A673 (cell line): ENCODE results near the gene LARGE1. TPM values are rescaled to one million over a fixed set of nuclear protein-coding genes. Genes with fewer than 3 reads are reported as not detected.

Experiments
- BruUV-seq: library from RNA; stranded (reverse); fragments of 400-500 nt; replicated peaks from 2 replicates; lab custom pipeline; 2021; lab: Mats Ljungman, UMichigan
- CTCF ChIA-PET: fragments of 300-600 bp; sonication (Branson Sonifier 250); formaldehyde crosslinking; loops from one replicate; lab custom pipeline; 2022; ENCODE audit warnings: antibody characterized with exemption; lab: Charles Lee
- POLR2A ChIA-PET: fragments of 300-600 bp; sonication (Branson Sonifier 250); formaldehyde crosslinking; loops from one replicate; lab custom pipeline; 2022; ENCODE audit warnings: antibody characterized with exemption; ENCODE audit not compliant: low non-redundant PET; lab: Charles Lee
- DNase-seq: peaks from one replicate; pipeline ENCODE4 v3.0.0-alpha.2; 2015; ENCODE audit warnings: low spot score
- H3K27ac ChIP-seq: fragments of 200-600 bp; sonication (generic); 2 replicates; pipeline ENCODE4 v1.5.1; 2016; ENCODE audit warnings: mixed run types, low read depth, mild to moderate bottlenecking, mixed read lengths, antibody characterized with exemption, low read length; ENCODE audit not compliant: poor library complexity, severe bottlenecking
- H3K27me3 ChIP-seq: fragments of 200-600 bp; sonication (generic); replicated peaks from 2 replicates; pipeline ENCODE4 v1.6.1; 2017; ENCODE audit warnings: mixed run types, low read depth, mild to moderate bottlenecking, mixed read lengths, antibody characterized with exemption, low read length; ENCODE audit not compliant: insufficient read depth, poor library complexity
- H3K36me3 ChIP-seq: fragments of 200-600 bp; sonication (generic); 2 replicates; pipeline ENCODE4 v1.6.1; 2016; ENCODE audit warnings: mixed run types, mild to moderate bottlenecking, mixed read lengths, antibody characterized with exemption, low read length; ENCODE audit not compliant: insufficient read depth, poor library complexity, severe bottlenecking
- H3K4me1 ChIP-seq: fragments of 200-600 bp; sonication (generic); 2 replicates; pipeline ENCODE4 v1.6.1; 2017; ENCODE audit warnings: mixed run types, mild to moderate bottlenecking, mixed read lengths, antibody characterized with exemption, low read length; ENCODE audit not compliant: insufficient read depth, poor library complexity, severe bottlenecking
- H3K4me3 ChIP-seq: fragments of 200-600 bp; sonication (generic); 2 replicates; pipeline ENCODE4 v1.5.1; 2016; ENCODE audit warnings: low read depth, mixed run types, mild to moderate bottlenecking, mixed read lengths, low read length; ENCODE audit not compliant: poor library complexity, severe bottlenecking
- H3K9me3 ChIP-seq: fragments of 200-600 bp; sonication (generic); 2 replicates; pipeline ENCODE4 v1.6.1; 2016; ENCODE audit warnings: mixed run types, low read depth, mild to moderate bottlenecking, mixed read lengths, antibody characterized with exemption, low read length; ENCODE audit not compliant: poor library complexity, severe bottlenecking
- CTCF ChIP-seq: fragments of 300-800, 200-600 bp; sonication (generic); conservative IDR thresholded peaks from 2 replicates; pipeline ENCODE4 v1.5.1; 2017; ENCODE audit warnings: low read depth, mild to moderate bottlenecking, antibody characterized with exemption, low read length, moderate library complexity, mixed read lengths
- EZH2 ChIP-seq: fragments of 200-600 bp; sonication (generic); IDR thresholded peaks from 2 replicates; pipeline ENCODE4 v1.6.1; 2017; ENCODE audit warnings: borderline replicate concordance, low read depth, mild to moderate bottlenecking, mixed read lengths, antibody characterized with exemption, low read length; ENCODE audit not compliant: poor library complexity, severe bottlenecking
- intact Hi-C: fragments of 100-400 bp; cut with micrococcal nuclease; formaldehyde crosslinking; loops from one replicate; pipeline ENCODE4 v1.10.0; 2022; ENCODE audit not compliant: unreplicated experiment
- total RNA-seq: library from RNA; stranded (reverse); gene quantifications from 2 replicates; pipeline ENCODE4 v1.2.3, GENCODE V29; 2021

LARGE1 gene
- total RNA-seq, 1 experiment from 2014 or later, result not detected

GRCh38 chr22:33735978-33736377 is 184.3 kb downstream of the LARGE1 start:
- no peaks in the 10 kb centered on the region for H3K27me3 ChIP-seq
- DNase-seq, result no peak
- no peaks in the 10 kb centered on the region for H3K4me1 ChIP-seq
- ChIA-PET POLR2A (no interaction called here), CTCF (no interaction called here)
- H3K9me3 ChIP-seq, result peaks cover 29% of the 10 kb centered on the region
- intact Hi-C loops, result no loop called here
- TF ChIP-seq CTCF (no peak), EZH2 (no peak)
- H3K27ac ChIP-seq, result no peak overlapping the region
- no peaks in the 10 kb centered on the region for H3K36me3 ChIP-seq
- H3K4me3 ChIP-seq, result no peak overlapping the region
- BruUV-seq, result no TSS peak

- Histone ChIP-seq H3K9me3 (peaks cover 24% of the 10 kb centered on the region), H3K27me3 (no peaks in the 10 kb centered on the region), H3K36me3 (no peaks in the 10 kb centered on the region), H3K27ac (no peak overlapping the region), H3K4me1 (no peaks in the 10 kb centered on the region), H3K4me3 (no peak overlapping the region)
- BruUV-seq, result no TSS peak
- intact Hi-C loops, result no loop called here
- no peak for DNase-seq
- POLR2A ChIA-PET, result no interaction called here
- TF ChIP-seq EZH2 (no peak), CTCF (no peak)
- CTCF ChIA-PET, result no interaction called here
Measured at GRCh38 chr22:33728847-33729246, 191.4 kb downstream of the LARGE1 start.

GRCh38 chr22:33726294-33726734 is 194.0 kb downstream of the LARGE1 start:
- no peak overlapping the region for H3K4me3 ChIP-seq
- ChIA-PET CTCF (no interaction called here), POLR2A (no interaction called here)
- DNase-seq, result no peak
- H3K4me1 ChIP-seq, result no peaks in the 10 kb centered on the region
- H3K9me3 ChIP-seq, result peaks cover 24% of the 10 kb centered on the region
- H3K27me3 ChIP-seq, result no peaks in the 10 kb centered on the region
- no peaks in the 10 kb centered on the region for H3K36me3 ChIP-seq
- intact Hi-C loops, result no loop called here
- H3K27ac ChIP-seq, result no peak overlapping the region
- BruUV-seq, result no TSS peak
- TF ChIP-seq EZH2, result no peak
- TF ChIP-seq CTCF, result no peak
